Thoracic aorta (tissue), 2 donors: ENCODE measurements around the gene CDH23. TPM values are rescaled to one million over a fixed set of nuclear protein-coding genes. Genes with fewer than 3 reads are reported as not detected.

Experiments
- ATAC-seq: fragments of 150-250 bp; one replicate; pipeline ENCODE4 v1.8.0; 2017; ENCODE audit warnings: low read depth; ENCODE audit not compliant: insufficient number of reproducible peaks, low FRiP score
- DNase-seq: peaks from one replicate; pipeline ENCODE4 v3.0.0-alpha.2; 2020; ENCODE audit warnings: low spot score
- H3K27ac ChIP-seq, 2 donors: fragments of 200-600 bp; sonication (generic); 1 replicate in 1 of 2; 2 replicates in 1 of 2; pipeline ENCODE4 v1.5.1; 2016; ENCODE audit warnings: mild to moderate bottlenecking in 2 of 2, moderate library complexity in 2 of 2
- H3K27me3 ChIP-seq: fragments of 200-600 bp; sonication (generic); replicated peaks from 2 replicates; pipeline ENCODE4 v1.6.0; 2016; ENCODE audit warnings: mild to moderate bottlenecking; ENCODE audit not compliant: insufficient read depth
- H3K36me3 ChIP-seq: fragments of 200-600 bp; sonication (generic); one replicate; pipeline ENCODE4 v1.5.1; 2016
- H3K4me1 ChIP-seq, 2 donors: fragments of 200-600 bp; sonication (generic); 1 replicate in 1 of 2; 2 replicates in 1 of 2; pipeline versions ENCODE4 v1.5.1 to v1.6.0; 2016; ENCODE audit warnings: low read depth in 2 of 2, mild to moderate bottlenecking in 1 of 2; ENCODE audit not compliant: control insufficient read depth in 1 of 2
- H3K4me3 ChIP-seq: fragments of 200-600 bp; sonication (generic); 2 replicates; pipeline ENCODE4 v1.5.1; 2016; ENCODE audit warnings: mild to moderate bottlenecking
- H3K9me3 ChIP-seq: fragments of 200-600 bp; sonication (generic); 2 replicates; pipeline ENCODE4 v1.5.1; 2016
- CTCF ChIP-seq: fragments of 200-600 bp; sonication (generic); IDR thresholded peaks from one replicate; pipeline ENCODE4 v1.5.1; 2019; ENCODE audit warnings: antibody characterized with exemption
- total RNA-seq, 2 donors: library from RNA; depleted of rRNA; stranded (reverse); fragments of >200 nt; gene quantifications; one replicate each; pipeline versions ENCODE4 v1.1.0 to v1.2.3, GENCODE V29; 2016

Gene CDH23
- total RNA-seq, 2 donors from 2014 or later, result 10.6 to 10.8 TPM

DNA sequence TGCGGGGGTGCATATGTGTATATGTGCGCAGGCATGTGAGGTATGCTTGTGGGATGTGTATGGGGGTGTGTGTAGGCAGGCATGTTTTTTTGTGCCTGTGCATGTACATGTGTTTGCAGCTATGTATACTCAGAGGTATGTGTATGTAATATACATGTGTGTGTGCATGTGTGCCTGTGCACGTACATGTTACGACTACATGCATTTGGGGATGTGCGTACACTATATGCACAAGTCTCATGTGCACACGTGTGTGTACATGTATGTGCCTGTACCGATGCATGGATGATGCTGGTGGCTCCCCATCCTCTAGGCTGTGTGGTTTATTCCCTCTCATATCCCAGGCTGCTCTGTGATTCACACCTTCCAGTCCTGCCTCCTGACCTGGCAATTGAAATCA is 253.7 kb downstream of the CDH23 start:
- Histone ChIP-seq H3K36me3 (no peaks in the 10 kb centered on the region), H3K9me3 (no peaks in the 10 kb centered on the region), H3K27ac (no peak overlapping the region), H3K4me3 (no peak overlapping the region), H3K27me3 (no peaks in the 10 kb centered on the region), H3K4me1 (no peaks in the 10 kb centered on the region)
- ATAC-seq (no peak), DNase-seq (no peak)
- TF ChIP-seq CTCF, result no peak

DNA sequence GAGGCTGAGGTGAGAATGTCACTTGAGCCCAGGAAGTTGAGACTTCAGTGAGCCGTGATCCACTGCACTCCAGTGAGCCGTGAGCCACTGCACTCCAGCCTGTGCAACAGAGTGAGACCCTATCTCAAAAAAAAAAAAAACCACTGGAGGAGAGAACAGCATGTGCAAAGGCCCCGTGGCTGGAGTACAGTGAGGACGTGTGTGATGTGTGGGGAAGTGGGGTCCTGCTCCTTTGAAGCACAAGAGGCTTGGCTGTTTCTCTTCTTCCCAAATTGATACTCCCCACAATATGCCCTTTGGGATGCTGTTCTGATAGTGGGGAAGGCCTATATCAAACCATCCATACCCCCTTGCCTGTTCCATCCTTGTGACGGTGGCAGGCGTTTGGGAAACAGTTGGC is 254.7 kb downstream of the CDH23 start:
- Histone ChIP-seq H3K4me3 (no peak overlapping the region), H3K27me3 (no peaks in the 10 kb centered on the region), H3K9me3 (no peaks in the 10 kb centered on the region), H3K36me3 (no peaks in the 10 kb centered on the region), H3K27ac (no peak overlapping the region), H3K4me1 (no peaks in the 10 kb centered on the region)
- DNase-seq (no peak), ATAC-seq (no peak)
- no peak for TF ChIP-seq CTCF

- ATAC-seq (no peak), DNase-seq (no peak)
- Histone ChIP-seq H3K9me3 (no peaks in the 10 kb centered on the region), H3K4me1 (no peaks in the 10 kb centered on the region), H3K27me3 (no peaks in the 10 kb centered on the region), H3K27ac (no peak overlapping the region), H3K36me3 (no peaks in the 10 kb centered on the region), H3K4me3 (no peak overlapping the region)
- TF ChIP-seq CTCF, result no peak
Observed at GRCh38 chr10:71651928-71652327, 255.2 kb downstream of the CDH23 start.

GRCh38 chr10:71653044-71653443 is 256.3 kb downstream of the CDH23 start:
- H3K36me3 ChIP-seq, result no peaks in the 10 kb centered on the region
- no peak for DNase-seq
- TF ChIP-seq CTCF, result no peak
- no peak for ATAC-seq
- no peaks in the 10 kb centered on the region for H3K27me3 ChIP-seq
- H3K4me1 ChIP-seq, result no peaks in the 10 kb centered on the region
- no peak overlapping the region for H3K4me3 ChIP-seq
- H3K9me3 ChIP-seq, result no peaks in the 10 kb centered on the region
- no peak overlapping the region for H3K27ac ChIP-seq

DNA sequence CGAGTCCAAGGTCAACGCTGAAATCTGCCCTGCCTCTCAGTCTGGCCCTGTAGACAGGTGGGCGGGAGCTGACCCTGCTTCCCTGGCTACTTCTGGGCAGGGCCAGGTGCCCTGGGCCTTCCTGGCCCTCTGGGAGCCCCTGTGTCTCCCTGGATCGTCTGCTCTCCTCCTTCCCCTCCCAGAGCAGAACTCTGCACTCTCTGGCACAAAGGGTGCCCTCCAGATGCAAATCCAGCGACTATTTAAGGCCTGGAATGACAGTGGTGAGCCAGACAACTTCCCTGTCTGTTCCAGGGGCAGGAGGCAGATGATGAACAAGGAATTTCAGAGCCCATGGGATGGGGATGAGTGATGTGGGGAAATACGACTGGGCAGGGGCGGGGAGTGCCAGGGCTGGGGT is 259.5 kb downstream of the CDH23 start:
- no peaks in the 10 kb centered on the region for H3K27me3 ChIP-seq
- no peak for TF ChIP-seq CTCF
- ATAC-seq (no peak), DNase-seq (no peak)
- no peaks in the 10 kb centered on the region for H3K9me3 ChIP-seq
- H3K4me3 ChIP-seq, result no peak overlapping the region
- H3K4me1 ChIP-seq, result no peaks in the 10 kb centered on the region
- no peak overlapping the region for H3K27ac ChIP-seq
- H3K36me3 ChIP-seq, result no peaks in the 10 kb centered on the region
